HG03039 (cell line): Measurements from ENCODE around the gene PCBP3.
"Not testable (repeated sequence)": the region's sequence is repeated elsewhere in the genome, so short reads cannot be mapped to it uniquely, and the experiment has no call there.

Experiments
- ATAC-seq: cut with Tn5 transposase; IDR thresholded peaks from one replicate; pipeline ENCODE4 v1.9.1; 2021; ENCODE audit warnings: mild to moderate bottlenecking, moderate library complexity; ENCODE audit not compliant: unreplicated experiment

Gene PCBP3

DNA sequence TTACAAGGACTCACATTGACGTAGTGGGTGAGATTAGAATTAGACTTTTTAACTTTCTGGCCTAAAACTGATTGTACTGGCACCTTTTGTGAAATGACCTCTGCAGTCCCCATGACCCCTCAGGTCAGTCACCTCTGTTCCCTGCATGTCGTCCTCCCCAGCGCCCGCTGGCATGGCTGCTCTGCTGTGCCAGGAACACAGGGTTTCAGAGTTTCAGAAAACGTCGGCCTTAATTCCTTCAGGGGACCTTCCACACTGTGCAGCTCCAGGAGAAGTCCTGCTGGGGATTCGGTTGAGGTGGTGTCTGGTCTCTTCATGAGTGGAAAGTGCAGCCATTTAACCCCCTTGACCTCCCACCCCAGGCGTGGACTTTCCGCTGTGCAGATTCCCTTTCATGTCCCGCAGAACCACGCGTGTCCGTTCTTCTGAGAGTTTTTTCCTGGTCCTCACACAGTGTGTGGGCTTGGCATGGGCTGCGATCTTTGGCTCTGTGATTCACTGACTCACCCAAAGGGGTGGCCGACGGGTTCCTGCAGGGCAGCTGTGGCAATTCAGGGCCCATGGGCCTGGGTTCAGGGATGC, 179.7 kb downstream of the PCBP3 start:
- ATAC-seq: no peak

DNA sequence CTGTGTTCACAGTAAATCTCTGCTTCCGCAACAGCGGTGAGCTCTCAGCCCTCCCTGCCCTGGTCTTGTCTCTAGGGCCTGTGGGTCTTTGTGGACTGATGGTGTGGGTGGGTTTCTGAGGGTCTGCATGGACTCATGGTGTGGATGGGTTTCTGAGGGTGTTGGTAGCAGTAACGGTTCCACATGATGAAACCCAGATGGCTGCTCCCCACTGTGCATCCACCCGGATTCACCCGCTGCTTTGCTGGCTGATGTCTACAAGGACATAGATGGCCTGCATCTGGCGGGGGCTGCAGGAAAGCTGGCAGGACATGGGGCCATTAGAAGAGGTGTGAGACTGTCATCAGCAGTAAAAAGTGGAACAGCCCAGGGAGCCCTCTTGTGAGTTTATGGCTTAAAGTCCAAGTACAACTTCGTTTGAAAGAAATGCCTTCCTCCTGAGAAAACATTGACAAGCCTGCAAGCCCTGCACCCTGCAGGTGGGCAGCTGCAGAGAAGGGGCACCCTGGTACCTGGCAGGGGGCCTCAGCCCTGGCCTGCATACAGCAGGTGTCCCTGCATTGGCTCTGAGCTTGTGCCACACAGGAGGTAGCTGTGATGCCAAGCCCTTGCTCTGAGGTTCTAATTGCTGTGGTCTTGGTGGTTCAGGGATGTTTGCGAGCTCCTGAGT, 181.2 kb downstream of the PCBP3 start:
- ATAC-seq: no peak

DNA sequence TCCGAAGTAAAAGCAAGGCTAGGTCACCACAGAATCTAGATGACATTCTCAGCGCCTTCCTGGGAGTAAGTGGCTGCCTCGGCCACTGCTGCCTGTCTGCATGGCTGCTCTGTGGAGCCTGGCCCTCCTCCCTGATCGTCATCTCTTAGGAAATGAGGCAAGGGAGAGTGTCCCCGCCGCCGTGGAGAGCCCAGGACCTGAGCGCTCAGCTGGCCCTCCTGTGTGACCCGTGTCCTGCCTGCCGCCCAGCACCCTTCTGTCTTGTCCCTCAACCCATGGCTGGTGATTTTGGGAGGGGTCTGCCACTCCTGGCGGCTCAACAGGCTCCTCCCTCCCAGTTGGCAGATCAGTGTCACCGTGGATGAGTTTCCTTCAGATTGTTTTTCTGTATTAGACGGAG, 181.7 kb downstream of the PCBP3 start:
- no peak for ATAC-seq

DNA sequence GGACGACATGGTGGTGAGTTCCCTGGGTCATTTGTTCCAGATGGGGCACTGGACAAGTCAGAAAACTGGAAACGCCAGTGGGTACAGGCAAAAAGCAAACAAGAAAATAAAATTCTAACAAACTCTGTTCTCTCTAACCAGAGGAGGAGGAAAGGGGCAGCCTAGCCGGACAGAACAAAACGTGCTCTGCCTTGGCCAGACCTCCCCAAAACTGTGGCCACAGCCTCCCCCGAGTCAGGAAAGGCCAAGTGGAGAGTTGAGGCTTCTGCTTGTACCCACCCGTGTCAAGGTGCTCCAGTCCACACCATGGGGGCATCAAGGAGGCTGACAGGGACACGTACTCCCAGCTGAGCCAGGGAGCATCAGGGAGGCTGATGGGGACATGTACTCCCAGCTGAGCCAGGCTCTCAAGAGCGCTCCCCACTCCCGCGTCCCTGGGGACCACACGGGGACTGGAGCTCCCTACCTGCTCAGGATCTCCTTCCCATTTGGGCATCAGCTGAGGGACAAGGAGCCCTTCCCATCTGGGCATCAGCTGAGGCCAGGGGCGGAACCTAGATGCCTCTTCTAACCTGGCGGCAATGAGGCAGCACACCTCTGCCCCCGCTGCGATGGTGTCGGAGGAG, 183.3 kb downstream of the PCBP3 start:
- no peak for ATAC-seq

DNA sequence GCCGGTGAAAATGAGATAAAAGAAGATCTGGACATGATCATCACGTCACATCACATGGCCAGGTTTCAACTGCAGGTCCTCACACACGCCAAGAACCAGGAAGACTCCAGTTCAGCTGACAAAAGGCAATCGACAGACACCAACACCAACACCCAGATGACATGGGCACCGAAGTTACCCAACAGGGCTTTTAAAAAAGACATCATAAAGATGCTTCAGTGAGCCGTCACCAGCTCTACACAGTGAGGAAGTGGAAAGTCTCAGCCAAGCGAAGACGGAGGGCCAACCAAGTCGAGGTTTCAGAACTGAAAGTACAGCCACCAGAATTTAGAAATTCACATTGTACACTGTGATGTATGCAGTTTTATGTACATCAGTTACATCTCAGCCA, 183.8 kb downstream of the PCBP3 start:
- ATAC-seq: no peak

DNA sequence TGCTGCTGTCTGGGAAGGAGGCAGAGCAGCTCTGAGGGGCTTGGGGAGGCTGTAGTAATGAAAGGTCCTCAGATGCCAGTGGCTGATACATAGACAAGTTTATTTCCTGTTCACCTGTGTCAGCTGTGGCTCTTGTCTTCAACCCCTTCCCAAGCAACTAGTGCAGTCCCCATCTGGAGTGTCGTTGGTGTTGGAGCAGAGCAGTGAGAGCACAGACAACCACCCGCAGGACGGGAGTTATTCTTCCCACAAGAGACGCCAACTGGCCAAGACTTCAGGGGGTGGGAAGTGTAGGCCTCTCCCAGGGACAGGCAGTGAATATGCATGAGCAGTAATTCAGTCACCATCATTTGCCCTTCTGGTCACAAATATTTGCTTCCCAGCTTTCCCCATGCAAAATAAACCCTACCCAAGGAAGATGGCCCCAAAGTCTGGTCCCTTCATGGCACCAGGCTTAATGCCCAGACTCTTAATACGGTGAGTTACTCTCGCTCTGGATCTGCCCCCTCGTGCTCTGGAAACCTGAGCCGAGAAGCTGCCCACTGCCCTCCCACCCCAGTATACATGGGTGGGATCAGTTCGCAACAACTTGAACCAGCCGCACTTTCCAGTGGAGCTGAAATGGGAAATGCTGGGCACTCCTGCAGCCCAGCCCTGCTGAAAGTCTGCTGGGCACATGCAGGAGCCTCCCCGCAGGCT, 184.5 kb downstream of the PCBP3 start:
- ATAC-seq: no peak

DNA sequence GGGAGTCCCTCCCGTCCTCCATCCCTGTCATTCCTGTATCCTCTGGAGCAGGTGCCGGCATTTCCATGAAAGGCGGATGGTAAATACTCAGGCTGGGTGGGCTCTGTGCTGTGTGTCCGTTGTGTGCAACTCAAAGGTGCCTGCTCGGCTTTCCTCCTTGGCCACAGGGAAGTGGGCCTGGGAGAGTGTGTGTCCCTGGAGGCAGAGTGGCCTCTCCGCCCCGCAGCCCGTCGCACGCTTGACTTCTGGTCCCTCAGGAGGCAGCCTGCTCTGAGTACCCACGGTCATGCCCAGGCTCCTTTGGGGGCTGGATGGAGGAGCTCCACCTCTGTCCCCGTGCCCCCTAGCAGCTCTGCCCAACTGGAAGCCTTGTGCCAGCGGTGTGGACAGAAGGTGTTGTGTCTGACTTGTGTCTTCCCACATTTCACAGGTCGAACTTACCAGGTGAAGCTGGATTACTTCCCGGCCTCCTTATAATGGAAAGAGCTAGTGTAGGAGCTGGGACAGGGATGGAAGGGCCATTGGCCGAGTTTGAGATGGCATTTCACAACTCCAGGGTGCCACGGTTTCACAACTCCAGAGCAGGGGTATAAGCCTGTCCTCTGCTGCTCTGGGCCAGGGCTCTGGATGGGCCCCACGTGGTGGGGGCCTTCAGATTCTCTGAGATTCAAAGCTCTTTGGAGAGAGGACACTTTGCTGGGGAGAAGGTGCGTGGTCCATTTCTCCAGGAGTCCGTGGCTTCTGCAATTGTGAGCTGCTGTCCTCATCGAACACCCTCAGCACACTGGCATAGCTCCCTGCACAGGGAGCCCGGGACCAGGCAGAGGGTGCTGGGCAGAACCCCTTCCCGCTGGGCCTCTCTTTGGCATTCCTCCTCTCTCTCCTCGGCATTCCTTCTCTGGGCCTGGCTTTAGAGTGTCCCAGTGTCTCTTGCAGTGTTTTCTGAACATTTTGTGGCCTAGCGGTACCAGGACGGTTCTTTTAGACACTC, 185.3 kb downstream of the PCBP3 start:
- ATAC-seq: no peak

DNA sequence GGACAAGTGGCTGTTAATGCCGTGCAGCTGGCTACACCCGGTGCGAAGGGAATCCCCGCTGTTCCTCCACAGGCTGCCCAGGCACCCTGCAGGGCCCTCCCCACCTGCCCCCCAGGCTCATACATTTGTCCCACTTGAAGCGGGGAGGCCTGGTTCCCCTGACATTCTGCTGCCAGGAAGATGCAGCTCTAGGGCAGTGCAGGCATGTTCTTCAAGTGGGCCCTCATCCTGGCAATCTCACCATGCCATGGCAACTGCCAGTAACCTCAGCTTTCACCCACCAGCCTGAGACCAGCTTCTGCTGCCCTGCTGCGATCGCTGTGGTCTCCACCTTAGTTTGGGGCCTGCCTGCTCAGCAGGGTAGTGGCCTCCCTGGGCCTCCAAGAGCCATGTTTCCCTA, 186.1 kb downstream of the PCBP3 start:
- ATAC-seq: no peak

DNA sequence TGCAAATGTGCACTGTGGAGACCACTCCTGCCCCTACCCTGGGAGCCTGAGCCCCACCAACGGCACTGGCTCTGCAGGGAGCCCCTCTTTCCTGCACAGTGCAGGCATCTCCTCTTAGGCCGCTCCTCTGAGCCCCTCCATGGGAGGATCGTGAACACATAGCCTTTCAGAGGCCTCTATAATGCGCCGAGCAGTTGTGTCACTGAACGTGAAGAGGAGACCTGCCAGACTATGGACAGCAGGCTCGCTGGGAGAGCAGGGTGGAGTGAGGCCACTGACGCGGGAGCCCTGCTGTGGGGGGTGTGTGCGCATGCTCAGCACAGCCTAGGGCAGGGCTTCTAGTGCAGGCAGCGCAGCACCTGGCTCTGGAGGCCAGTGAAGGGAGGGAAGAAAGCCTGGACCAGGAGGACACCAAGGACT, 186.7 kb downstream of the PCBP3 start:
- ATAC-seq: no peak

DNA sequence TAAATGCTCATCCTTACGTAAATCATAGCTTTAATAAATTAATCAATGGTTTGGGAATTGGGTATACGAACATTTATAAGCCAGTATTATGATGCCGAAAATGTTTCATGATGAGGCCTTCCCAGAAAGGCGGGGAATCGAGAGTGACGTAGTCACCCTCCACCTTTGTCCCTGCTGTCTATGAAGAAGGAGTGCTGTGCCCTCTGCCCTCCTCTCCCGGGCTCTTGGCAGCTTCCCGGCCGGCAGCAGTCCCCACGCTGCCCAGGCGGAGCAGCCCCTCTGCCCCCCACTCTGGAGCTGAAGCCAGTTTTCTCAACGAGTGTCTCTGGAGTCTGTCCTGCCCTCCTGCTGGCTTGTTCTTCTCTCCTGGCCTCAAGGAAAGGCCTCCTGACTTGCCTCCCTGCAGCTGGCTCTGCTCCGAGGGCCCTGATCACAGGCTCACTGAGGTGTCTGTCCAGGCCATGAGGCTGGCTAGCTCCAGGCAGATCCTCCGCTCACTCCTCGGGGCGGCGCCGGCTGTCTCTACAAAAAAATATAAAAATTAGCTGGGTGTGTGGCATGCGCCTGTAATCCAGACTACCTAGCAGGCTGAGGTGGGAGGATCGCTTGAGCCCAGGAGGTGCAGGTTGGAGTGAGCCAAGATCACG, 187.3 kb downstream of the PCBP3 start:
- ATAC-seq: no peak

DNA sequence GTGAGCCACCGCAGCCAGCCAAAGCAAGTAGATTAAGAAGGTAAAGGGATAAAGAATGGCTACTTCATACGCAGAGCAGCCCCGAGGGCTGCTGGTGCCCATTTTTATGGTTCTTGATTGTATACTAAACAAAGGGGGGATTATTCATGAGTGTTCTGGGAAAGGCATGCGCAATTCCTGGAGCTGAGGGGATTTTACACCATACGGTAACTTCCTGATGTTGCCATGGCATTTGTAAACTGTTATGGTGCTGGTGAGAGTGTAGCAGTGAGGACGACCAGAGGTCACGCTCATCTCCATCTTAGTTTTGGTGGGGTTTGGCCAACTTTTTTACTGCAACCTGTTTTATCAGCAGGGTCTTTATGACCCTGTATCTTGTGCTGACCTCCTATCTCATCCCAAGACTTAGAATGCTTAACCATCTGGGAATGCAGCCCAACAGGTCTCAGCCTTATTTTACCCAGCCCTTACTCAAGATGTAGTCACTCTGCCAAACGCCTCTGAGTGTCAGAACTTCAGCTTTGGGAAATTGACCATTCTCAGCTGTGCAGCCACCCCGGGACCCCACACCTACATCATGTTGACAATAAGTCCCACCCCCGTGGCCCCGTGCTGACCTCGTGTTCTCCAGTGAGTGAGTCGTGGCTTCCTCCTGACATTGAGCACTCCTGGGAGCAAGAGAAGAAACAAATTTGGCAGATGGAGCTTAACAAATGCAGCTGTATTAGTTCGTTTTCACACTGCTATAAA, 188.6 kb downstream of the PCBP3 start:
- no peak for ATAC-seq

DNA sequence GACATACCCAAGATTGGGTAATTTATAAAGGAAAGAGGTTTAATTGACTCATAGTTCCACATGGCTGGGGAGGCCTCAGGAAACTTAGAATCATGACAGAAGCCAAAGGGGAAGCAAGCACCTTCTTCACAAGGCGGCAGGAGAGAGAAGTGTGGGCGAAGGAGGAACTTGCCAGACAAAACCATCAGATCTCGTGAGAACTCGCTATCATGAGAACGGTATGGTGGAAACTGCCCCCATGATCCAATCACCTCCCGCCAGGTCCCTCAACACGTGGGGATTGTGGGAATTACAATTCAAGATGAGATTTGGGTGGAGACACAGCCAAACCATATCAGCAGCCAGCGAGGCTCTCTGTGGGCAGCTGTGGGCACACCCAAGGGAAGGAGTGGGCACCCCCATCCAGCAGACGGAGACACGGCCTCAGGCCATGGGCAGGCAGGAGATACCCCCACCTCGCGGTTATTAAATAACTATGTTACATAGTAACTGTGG, 189.3 kb downstream of the PCBP3 start:
- not testable (repeated sequence) for ATAC-seq

DNA sequence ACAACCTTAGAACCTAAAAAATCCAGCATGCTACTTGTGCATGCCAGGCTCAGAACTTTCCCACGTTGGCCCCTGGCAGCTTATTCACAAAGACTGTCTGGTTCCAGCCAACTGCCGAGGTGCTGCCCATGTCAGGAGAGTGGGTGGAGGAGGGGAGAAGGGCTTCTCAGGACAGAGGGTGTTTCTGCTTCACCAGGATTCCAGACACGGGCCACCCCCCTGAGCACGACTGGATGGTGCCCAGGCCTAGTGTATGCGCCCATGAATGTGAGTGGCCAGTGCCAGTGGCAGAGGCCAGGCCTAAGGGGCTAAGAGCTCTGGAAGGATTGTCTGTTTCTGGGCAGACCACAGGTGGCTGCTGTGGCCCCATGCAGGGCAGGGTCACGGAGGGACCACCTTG, 189.9 kb downstream of the PCBP3 start:
- ATAC-seq: no peak

DNA sequence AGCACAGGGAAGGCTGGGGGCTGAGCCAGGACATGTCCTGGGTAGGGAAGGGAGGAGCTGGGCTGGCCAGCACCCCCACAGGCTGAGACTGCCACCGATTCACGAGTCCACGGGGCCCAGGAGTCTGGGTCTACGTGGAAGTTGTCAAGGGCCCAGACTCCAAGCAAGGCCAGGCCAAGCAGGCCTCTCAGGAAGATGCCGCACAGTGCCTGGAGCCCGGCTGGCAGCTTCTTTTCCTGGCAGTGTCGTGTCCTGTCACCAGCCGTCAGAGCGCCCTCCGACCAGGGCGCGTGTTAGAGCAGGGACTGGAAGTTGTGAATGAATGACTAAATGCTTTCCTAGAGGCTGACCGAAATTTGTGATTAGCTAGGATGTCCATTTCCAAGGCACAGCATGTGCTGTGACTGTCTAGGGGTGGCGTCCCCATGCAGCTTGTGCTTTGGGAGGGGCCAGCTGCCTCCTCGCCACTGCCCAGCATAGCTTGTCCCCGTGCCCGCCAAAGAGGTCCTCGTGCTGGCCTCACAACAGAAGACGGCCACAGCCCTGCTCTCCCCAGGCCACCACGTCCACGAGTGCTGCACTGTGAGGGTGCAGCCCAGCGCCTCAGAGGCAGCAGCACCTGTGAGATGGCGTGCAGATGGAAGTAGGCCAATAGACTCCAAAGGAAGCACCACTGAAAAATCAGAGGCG, 190.6 kb downstream of the PCBP3 start:
- ATAC-seq: no peak

DNA sequence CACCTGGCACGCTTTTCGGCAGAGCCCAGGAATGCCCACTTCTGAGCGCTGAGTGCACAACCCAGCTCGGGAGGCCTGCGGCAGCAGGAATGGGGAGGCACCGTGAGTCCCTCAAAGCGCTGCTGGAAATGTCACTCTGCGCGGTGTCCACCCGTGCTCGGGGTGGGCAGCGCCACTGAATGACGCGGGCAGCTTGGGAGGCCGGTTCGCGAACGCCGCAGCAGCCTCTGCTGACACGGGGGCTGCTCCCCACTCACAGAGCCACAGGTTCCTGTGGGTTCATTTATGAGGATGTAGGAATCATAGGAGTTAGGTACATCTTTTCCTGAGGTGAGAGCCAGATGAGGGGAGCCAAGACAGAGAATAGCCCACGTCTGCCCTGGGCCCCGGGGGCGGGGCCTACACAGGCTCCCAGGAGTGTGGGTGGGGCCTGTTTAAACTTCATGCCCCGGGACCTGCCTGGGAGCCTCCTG, 191.3 kb downstream of the PCBP3 start:
- no peak for ATAC-seq

DNA sequence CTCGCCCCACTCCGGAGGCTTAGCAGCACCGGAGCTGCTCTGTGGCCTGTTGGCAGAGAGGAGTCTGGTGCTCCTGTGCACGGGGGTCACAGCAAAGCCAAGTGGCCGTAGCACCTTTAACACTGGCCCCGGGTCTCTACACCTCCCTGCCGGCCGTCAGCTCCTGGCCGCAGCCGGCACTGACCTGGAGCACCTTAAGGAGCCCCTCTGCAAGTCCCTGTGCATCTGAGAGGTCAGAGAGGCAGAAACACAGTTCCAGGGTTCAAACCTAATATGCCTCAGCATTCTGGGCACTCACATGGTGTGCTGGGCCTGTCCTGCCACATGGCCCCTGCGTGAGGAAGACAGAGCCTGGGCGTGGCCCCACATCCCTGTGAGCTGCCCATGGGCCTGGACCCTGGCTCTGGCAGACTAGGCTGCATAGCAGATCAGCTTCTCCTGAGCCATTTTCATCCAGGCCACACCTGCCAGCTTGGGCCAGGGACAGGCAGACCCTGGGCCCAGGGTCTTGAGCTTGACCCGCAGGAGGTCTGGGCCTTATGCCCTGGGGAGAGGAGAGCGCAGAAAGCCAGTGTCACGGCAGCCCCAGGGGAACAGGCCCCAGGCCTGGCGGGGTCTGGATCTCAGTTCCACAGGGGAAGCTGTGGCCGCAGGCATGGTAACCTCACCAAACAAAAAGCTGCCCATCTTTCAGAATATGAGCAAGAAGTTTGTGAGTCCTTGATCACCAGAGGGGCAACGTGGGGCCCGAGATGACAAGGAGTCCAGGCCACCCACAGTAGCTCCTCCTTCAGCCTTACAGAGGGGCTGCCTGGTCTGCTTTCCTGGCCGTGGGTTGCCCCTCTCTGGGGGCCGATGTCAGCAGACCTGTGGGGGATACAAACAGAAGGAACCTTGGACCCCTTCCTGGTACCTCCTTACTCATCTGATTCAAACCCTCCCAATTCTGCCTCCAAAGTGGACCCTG, 192.1 kb downstream of the PCBP3 start:
- no peak for ATAC-seq

DNA sequence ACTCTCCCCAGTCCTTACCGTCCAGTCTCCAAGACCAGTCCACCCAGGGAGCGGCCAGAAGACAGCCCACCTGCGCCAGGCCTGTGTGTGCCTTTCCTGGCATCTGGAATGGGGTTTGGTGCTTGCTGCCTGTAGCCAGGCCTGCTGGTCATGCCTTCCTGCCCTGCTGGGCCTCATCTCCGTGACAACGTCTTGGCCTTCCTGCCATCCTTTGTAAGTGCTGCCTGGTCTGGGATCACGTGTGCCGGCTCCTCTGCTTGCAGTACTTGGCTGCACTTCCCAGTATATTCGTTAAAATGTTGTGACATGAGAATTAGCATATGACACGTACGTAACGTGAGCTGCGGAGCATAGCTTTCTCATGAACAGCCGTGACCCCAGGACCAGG, 192.7 kb downstream of the PCBP3 start:
- ATAC-seq: no peak
